ENCODE measurements around the gene CSN2. TPM values are rescaled to one million over a fixed set of nuclear protein-coding genes. Genes with fewer than 3 reads are reported as not detected.

Gene CSN2
- total RNA-seq, 1 donor from 2014 or later, result not detected

- TF ChIP-seq CTCF (IDR thresholded peaks at IDR 0.05; ENCODE audit: unreplicated experiment), result no peak
- DNase-seq (ENCODE audit: low spot score), result no peak
- Mint-ChIP-seq H3K36me3 (ENCODE audit: low read depth, unreplicated experiment) (no peaks in the 10 kb centered on the region), H3K27me3 (ENCODE audit: unreplicated experiment) (no peaks in the 10 kb centered on the region), H3K4me3 (ENCODE audit: unreplicated experiment) (no peak within 1 kb of the TSS), H3K4me1 (ENCODE audit: unreplicated experiment) (no peaks in the 10 kb centered on the region), H3K27ac (ENCODE audit: unreplicated experiment) (no peak within 1 kb of the TSS), H3K9me3 (ENCODE audit: unreplicated experiment) (no peaks in the 10 kb centered on the region)
Observed at GRCh38 chr4:69995526-69996016, 30.0 kb upstream of the CSN2 start, which contains the start of gene STATH. TSS of gene STATH (plus strand) at chr4:69995966. CDS start at chr4:69998438, 2,472 bp downstream.

GRCh38 chr4:69994782-69995181, 29.3 kb upstream of the CSN2 start:
- no peak for DNase-seq (ENCODE audit: low spot score)
- no peaks in the 10 kb centered on the region for H3K4me1 Mint-ChIP-seq (ENCODE audit: unreplicated experiment)
- H3K4me3 Mint-ChIP-seq (ENCODE audit: unreplicated experiment), result no peak overlapping the region
- H3K9me3 Mint-ChIP-seq (ENCODE audit: unreplicated experiment), result no peaks in the 10 kb centered on the region
- no peaks in the 10 kb centered on the region for H3K36me3 Mint-ChIP-seq (ENCODE audit: low read depth, unreplicated experiment)
- TF ChIP-seq CTCF (IDR thresholded peaks at IDR 0.05; ENCODE audit: unreplicated experiment), result no peak
- no peak overlapping the region for H3K27ac Mint-ChIP-seq (ENCODE audit: unreplicated experiment)
- H3K27me3 Mint-ChIP-seq (ENCODE audit: unreplicated experiment), result no peaks in the 10 kb centered on the region

GRCh38 chr4:69991016-69991415, 25.5 kb upstream of the CSN2 start:
- Mint-ChIP-seq H3K4me1 (ENCODE audit: unreplicated experiment) (no peaks in the 10 kb centered on the region), H3K9me3 (ENCODE audit: unreplicated experiment) (no peaks in the 10 kb centered on the region), H3K27me3 (ENCODE audit: unreplicated experiment) (no peaks in the 10 kb centered on the region), H3K4me3 (ENCODE audit: unreplicated experiment) (no peak overlapping the region), H3K27ac (ENCODE audit: unreplicated experiment) (no peak overlapping the region), H3K36me3 (ENCODE audit: low read depth, unreplicated experiment) (no peaks in the 10 kb centered on the region)
- TF ChIP-seq CTCF (IDR thresholded peaks at IDR 0.05; ENCODE audit: unreplicated experiment), result no peak
- no peak for DNase-seq (ENCODE audit: low spot score)

GRCh38 chr4:69986663-69987062, 21.1 kb upstream of the CSN2 start:
- DNase-seq (ENCODE audit: low spot score), result no peak
- Mint-ChIP-seq H3K4me3 (ENCODE audit: unreplicated experiment) (no peak overlapping the region), H3K4me1 (ENCODE audit: unreplicated experiment) (no peaks in the 10 kb centered on the region), H3K27me3 (ENCODE audit: unreplicated experiment) (no peaks in the 10 kb centered on the region), H3K27ac (ENCODE audit: unreplicated experiment) (no peak overlapping the region), H3K9me3 (ENCODE audit: unreplicated experiment) (no peaks in the 10 kb centered on the region), H3K36me3 (ENCODE audit: low read depth, unreplicated experiment) (no peaks in the 10 kb centered on the region)
- no peak for TF ChIP-seq CTCF (IDR thresholded peaks at IDR 0.05; ENCODE audit: unreplicated experiment)

- Mint-ChIP-seq H3K9me3 (ENCODE audit: unreplicated experiment) (no peaks in the 10 kb centered on the region), H3K27me3 (ENCODE audit: unreplicated experiment) (no peaks in the 10 kb centered on the region), H3K27ac (ENCODE audit: unreplicated experiment) (no peak overlapping the region), H3K36me3 (ENCODE audit: low read depth, unreplicated experiment) (no peaks in the 10 kb centered on the region), H3K4me1 (ENCODE audit: unreplicated experiment) (no peaks in the 10 kb centered on the region), H3K4me3 (ENCODE audit: unreplicated experiment) (no peak overlapping the region)
- no peak for TF ChIP-seq CTCF (IDR thresholded peaks at IDR 0.05; ENCODE audit: unreplicated experiment)
- no peak for DNase-seq (ENCODE audit: low spot score)
Observed at GRCh38 chr4:69984030-69984443, 18.5 kb upstream of the CSN2 start.
